NCI-H1105 treated with DMSO at 0.1 percent for 48 hours (cell line): ENCODE data around the gene WRAP73.

Source experiments
- DNase-seq: peaks from one replicate; lab custom pipeline; 2025; lab: John Stamatoyannopoulos, UW

WRAP73 gene

DNA sequence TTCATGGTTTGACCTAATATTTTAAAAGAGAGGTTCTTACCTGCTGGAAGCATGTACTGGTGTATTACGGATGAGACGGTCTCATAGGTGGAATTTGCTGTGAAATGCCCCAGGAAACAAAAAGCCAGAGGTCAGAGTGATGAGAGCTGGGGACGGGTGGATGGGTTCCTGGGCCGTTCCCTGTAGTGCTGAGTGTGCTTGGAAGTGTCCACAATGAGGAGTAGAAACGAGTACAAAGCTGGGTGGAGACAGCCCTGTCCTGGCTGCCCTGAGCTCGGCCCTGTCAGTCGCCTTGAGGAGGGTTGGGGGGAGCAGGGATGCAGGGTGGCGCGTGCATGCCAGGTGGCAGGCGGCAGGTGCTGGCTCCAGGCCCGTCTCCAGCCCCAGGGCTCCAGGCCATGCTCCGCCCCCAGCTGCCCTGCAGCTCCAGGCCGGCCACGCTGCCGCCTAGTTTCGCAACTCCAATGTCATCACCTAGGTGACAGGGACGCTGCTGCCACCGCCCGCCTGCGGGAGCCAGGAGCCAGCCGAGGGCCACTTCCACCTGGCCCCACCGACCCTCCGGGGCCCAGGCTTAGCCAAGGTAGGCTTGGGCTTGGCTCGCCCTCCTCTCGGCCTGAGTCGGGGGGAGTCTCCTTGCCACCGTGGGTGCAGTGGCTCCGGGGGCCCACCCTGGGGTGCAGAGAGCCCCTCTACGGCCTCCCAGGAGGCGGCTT is 18.8 kb upstream of the WRAP73 start:
- peak; percentile 96 for DNase-seq

DNA sequence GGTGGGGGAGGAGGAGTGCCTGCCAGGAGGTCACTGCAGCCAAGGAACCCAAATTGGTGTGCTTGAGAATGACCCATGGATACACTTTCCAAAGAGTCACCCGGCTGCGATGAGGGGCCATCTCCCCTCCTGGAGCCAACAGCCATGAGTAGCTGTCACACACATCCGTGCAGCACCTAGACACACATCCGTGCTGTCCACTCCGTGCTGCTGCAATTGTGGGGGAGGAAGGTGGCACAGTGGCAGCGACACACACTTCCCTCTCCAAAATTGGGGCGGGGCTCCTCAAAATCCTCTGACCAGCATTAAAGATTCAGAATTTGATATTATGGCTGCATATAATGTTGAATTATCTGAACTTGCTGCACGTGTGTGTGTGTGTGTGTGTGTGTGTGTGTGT is 18.2 kb upstream of the WRAP73 start:
- no peak for DNase-seq

GRCh38 chr1:3664700-3665375 is 14.9 kb upstream of the WRAP73 start:
- peak; percentile 77 for DNase-seq

- DNase-seq = peak; percentile 89
Measured at GRCh38 chr1:3663999-3664699, 14.2 kb upstream of the WRAP73 start.

DNA sequence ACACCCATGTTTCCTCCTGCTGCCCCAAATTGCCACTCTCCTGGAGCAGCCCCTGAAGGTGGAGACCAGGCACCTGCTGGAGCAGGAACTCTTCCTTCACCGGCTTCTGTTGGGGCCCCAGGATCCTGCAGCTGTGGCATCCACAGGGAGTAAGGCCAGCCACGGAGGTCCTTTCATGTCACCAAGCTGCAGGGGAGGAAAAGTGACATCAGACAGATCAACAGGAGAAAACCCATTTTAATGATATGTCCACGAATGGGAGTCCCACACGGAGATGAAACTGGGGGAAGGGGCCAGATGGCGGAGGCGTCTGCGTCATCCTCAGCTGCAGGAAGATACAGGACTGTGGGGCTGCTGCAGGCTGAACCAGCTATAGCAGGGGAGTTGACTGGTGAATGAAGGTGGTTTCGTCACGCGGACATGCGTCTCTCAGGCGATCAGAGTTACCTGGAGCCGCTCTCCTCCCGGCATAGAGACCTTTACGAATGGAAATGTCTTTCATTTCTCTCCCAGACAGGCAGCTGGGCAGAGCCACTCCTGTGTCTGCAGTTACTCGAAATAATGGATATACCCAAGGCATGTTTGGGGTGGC is 12.3 kb upstream of the WRAP73 start:
- no peak for DNase-seq

DNA sequence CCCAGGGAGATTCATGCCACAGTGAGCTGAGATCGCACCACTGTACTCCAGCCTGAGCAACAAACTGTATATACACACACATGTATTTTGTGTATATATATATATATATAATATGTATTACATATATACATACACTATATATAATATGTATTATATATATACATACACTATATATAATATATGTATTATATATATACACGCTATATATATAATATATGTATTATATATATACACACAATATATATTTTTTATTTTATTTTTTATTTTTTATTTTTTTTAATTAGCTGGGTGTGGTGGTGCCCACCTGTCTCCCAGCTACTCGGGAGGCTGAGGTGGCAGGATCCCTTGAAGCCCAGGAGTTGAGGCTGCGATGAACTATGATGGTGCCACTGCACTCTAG is 11.7 kb upstream of the WRAP73 start:
- no peak for DNase-seq

- DNase-seq = no peak
Measured at GRCh38 chr1:3660704-3661103, 10.8 kb upstream of the WRAP73 start.

GRCh38 chr1:3659093-3659492 is 9.2 kb upstream of the WRAP73 start:
- no peak for DNase-seq

GRCh38 chr1:3658231-3658615 is 8.3 kb upstream of the WRAP73 start:
- DNase-seq = no peak

DNA sequence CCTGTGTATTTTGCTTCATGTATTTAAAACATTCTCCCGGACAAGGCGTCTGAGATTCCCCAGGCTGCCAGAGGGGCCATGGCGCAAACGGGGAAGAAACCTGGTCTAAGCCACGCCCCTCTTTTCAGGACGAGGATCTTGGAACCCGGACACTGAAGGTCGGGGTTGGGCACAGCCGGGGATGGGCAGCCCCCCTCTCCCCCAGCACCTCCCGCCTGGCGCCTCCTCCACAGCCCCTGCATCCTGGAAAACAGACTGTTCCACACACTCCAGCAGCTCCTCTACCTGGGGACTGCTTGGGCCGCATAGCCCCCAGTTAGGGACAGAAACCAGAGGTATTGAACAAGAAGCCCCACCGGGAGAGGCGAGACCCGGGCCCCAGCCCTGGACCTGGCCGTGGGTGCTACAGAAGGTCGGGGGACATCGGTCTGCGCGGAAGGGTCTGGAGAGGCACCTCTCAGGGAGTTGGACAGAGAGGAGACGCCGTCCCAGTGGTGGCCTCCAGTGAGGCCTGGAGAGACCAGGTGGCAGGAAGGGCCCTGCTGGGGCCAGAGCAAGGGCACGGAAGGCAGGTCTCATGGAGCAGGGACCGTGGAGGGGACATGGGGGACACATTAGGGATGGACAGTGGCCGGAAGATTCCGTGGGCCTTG is 7.8 kb upstream of the WRAP73 start:
- no peak for DNase-seq

DNA sequence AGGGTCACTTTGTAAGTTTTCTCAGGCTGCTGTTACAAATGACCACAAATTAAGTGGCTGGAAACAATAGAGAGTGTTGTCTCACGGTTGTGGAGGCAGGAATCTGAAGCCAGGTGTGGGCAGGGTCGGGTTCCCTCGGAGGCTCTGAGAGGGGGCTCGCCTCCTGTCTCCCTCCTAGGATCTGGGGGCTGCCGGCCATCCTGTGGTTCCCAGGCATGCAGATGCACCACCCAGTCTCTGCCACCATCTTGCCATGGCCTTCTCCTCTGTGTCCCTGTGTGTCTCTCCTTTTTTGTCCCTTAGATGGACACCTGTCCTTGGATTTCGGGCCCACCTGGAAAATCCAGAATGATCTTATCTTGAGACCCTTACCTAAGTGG is 7.2 kb upstream of the WRAP73 start:
- DNase-seq = no peak

GRCh38 chr1:3656450-3657095 is 6.7 kb upstream of the WRAP73 start:
- DNase-seq = no peak

DNA sequence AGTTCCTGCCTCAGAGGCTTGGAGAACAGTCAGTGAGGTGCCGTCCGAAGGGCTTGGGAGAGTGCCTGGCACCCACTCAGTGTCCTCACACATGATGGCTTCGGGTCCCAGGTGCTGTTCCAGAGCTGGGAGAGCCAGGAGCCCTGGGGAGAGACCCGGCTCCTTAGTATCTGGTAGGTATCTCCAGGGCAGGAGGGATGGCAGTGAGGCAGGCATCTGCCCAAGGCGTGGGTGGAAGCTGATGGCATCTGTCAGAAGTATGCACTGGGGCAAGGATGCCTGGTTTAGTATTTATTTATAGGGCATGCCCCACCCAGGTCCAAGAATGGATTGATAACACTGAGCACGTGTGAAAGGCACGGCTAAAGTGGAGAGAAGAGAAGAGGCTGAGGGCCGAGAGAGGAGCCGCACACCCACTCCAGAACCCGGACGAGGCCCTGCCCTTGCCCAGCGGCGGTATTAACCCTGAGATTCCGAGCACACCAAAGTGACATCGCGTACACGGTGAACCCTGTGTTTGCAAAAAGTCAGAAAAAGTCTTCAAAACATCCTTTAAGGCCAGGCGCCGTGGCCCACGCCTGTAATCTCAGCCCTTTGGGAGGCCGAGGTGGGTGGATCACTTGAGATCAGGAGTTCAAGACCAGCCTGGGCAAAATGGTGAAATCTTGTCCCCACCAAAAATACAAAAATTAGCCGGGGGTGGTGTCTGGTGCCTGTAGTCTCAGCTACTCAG is 4.8 kb upstream of the WRAP73 start:
- DNase-seq = no peak

DNA sequence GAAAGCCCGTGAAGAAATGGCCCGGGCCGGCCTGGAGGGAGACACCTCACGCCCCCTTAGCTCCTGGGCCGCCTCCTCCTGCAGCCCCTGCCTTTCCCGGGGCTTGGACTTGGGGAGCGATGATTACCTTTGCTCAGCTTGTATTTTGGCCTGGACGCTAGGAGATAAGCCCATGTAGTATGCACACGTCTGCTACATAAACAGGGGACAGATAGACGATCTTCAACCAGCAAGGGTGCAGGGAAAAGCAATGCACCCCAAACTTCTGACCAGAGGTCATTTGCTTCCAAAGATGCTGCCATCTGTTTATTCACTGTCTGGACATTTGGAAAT is 3.3 kb upstream of the WRAP73 start:
- DNase-seq = no peak

DNA sequence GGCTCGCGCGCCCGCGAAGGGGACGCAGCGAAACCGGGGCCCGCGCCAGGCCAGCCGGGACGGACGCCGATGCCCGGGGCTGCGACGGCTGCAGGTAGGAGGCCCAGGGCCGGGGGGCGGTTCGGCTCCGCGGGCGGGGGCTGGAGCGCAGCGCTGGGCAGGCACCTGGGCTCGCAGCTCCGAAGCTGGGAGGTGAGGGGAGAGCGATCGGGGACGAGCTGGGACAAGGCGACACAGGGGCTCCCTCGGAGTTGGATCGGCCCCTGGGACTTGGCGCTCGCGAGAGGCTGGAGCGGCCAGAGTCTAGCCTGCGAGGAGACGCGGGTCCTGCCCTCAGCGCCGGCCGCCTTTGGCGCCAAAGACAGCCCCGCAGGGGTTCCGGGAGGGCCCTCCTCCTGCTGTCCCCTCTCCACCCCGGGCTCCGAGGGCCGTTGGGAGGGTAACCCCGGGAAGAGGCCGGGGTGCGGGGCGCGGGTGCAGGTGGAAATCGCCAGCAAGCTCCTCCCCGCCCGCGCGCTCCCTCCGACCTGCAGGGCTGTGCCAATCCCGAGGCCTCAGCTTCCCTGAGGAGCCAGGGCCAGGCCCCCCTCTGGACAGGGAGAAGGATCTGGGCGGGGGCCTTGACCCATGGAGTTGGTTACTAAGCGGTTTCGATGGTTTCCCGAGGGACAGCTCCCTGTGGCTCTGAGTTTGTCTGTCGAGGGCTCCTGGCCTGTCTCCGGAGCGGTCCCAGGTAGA is 2.8 kb upstream of the WRAP73 start:
- peak; percentile 38 for DNase-seq

DNA sequence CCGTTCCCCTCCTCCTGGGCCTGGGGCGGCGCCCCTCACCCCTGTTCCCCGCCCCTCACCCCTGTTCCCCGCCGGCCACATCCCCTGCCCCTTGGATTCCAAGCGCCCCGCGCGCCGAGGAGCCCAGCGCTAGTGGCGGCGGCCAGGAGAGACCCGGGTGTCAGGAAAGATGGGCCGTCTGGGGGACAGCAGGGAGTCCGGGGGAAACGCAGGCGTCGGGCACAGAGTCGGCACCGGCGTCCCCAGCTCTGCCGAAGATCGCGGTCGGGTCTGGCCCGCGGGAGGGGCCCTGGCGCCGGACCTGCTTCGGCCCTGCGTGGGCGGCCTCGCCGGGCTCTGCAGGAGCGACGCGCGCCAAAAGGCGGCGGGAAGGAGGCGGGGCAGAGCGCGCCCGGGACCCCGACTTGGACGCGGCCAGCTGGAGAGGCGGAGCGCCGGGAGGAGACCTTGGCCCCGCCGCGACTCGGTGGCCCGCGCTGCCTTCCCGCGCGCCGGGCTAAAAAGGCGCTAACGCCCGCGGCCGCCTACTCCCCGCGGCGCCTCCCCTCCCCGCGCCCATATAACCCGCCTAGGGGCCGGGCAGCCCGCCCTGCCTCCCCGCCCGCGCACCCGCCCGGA is 2.1 kb upstream of the WRAP73 start, which contains the start of gene TP73:
Gene TP73, plus strand, starts transcription at position 587 of the 618 bp plus-strand sequence. CDS start 29,850 bp downstream, outside the sequence.
- peak; percentile 70 for DNase-seq

DNA sequence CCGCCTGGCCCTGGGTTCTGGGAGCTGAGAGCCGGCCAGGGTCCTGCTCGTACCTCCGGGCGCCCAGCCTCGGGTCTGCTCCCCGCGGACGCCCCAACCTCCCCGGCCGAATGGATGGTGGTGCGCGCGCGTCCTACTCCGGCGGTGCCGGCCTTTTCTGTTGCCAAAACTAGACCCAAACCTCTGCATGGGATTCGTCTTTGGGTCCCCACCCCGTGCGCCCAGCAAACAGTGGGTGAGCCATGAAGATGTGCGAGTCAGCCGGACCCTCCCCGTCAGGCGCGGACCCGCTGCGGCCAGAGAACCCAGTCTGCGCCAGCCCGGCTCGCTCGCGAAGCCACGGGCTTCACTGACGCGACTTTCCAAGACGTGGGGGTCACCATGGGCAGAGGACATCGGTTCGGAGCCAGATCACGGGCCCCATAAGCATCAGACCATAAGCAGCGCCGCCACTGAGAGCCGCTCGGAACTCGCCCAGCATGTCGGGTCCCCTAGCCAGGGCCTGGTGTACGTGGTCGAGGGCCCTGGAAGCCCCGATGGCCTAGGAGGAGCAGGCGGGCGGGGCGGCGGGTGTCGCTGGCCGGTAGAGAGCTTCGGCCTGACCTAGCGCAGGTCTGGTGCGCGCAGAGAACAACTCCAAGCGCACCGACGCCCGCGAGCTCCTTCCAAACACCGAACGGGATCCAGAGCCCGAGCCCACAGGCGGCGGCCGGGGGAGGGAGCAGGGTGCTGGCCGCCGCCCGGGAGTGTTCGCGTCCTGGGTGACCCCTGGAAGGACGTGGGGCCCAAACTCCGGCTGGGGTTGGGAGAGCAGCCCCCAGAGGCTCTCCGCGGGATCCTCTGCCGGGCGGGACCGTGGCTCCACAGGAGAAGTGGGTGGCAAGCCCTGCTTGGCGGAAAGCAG is 1.4 kb upstream of the WRAP73 start:
- DNase-seq = no peak

DNA sequence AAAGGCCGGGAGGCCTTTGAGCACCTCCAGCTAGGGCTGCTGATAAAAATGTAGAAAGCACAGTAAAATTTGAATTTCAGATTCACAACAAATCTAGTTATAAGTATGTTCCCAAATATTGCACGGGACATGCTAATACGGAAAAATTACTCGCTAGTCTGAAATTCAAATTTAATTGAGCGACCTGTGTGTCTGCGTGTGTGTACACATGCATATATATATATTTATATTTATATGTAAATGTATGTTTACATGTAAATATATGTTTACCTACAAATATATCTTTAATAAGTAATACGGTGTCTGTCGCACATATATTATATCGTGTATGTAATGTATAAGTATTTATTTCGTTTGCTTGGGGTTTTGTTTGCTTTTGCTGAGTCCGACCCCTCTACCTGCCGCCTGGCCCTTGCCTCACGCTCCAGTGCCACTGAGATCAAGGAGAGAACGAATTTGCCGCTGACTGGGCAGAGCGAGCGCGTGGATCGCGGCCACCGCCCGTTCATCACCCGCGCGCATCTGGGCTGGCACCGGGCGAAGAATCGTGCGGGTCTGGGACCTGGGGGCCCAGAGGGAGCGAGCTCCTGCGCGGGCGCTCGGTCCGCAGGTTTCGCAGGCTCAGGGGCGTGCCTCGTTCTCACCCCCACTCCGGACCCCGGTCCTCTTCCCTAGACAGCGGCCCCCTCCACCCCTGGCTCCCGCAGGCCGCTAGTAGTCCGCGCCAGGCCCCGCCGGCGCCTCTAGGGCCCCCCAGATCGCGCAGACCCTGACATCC is 534 bp upstream of the WRAP73 start:
- DNase-seq = no peak
